Hematopoietic multipotent progenitor cell treated with erythropoietin and hydrocortisone succinate and interleukin-3 and kit ligand, for 4 days (in vitro differentiated cells): ENCODE data around the gene ACSS2.
"Not testable (repeated sequence)": the region's sequence is repeated elsewhere in the genome, so short reads cannot be mapped to it uniquely, and the experiment has no call there.

Experiments used
- DNase-seq: peaks from one replicate; pipeline ENCODE4 v3.0.0-alpha.2; 2015

Gene ACSS2

DNA sequence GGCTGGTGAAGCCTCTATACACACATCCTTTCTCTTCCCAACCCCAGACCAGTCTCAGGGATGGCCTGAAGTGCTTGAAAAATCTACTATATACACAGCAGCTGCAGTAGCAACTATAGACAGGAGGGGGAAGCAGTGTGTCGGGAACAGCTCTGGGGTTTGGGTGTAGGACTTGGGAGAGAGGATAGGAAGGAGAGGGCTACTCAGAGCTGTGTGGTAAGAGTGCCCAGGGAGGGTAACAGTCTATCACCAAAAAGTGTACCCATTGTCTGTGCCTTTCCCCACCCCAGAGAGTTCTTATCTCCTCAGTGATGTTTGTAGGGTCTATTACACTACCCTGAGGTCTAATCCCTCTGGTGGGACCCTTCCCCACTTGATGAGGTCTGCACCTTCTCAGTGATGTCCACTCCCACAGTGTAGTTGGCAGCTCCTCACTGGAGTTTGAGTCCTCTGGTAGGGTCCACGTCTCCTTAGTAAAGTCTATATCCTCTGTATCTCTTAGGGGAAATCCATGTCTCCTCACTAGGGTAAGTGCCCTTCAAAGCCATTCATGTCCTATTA lies 2.2 kb upstream of the ACSS2 start:
- peak; percentile 92 for DNase-seq

DNA sequence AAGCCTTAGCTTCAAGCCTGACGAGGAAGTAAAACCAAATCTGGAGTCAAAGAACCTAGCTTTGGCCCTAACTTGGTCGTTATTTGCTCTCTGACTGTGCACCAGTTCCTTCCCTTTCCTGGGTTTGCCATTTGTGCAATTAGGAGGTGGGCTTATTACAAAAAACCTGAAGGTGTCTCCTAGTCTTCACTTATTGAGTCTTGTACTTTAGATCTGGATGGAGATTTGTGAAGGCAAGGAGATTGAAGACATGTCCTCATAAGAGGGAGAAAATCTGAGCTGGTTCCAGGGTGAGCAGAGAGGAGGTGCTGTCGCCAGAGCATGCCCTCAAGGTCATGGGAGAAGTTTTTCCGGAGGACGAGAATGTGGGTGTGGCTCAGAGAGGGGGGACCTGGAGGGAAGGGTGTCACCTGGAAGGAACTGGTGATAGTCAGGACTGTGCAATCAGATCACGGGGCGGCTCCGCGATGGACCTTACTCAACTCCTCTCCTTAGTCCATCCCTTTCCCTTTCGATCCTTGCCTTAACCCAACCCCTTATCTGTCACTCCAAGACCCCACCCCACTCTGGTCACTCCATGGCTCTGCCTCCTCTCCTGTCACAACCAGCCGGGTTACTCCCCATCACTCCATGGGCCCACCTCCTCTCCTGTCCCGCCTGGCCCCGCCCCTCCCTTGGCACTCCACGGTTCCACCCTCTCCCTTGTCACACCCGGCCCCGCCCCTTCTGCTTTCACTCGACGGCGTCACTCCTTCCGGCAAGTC lies 588 bp upstream of the ACSS2 start:
- DNase-seq = peak; percentile 99

GRCh38 chr20:34880215-34880850 lies 3.9 kb downstream of the ACSS2 start:
- no peak for DNase-seq

GRCh38 chr20:34880971-34881370 lies 4.6 kb downstream of the ACSS2 start:
- DNase-seq = not testable (repeated sequence)

DNA sequence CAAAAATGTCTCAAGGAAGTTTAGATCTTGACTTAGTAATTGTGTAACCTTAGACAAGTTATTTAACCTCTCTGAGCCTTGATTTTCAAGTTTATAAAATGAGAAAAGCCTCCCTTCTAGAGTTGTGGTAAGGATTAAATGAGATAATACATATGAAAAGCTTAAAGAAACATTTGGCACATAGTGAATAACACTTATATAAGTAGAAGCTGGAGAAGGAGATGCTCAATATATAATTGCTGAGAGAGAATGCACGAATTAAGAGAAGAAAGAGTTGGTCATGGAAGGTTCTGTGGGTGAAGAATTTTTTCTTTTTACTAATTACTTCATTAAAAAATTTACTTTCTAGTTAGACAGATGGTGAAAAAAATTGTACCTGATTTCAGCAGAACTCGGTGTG lies 5.3 kb downstream of the ACSS2 start:
- no peak for DNase-seq

DNA sequence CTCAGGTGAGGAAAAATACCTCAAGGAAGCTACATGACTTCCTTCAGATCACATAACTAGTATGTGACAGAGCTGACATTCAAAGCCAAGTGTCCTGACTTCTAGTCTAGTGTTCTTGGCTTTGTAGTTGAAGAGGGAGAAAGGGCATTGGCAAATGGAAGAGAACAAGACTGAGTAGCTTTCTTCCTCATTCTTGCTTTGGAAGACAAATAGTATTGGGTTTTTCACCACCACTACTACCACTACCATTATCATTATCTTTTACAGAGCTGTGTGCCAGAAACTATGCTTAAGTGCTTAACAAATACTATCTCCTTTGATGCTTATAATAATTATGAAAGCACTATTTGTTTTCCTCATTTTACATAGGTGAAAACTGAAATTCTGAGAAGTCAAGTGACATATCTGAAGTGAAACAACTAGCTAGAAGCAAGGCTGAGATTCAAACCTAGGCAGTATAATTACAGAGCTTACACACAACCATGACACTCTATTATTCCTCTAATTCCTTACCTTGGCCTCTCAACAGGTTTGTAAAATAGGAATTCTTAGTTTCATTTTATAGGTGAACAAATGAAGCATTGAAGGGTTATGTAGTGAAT lies 6.8 kb downstream of the ACSS2 start:
- DNase-seq = no peak

- DNase-seq = no peak
These were observed 7.4 kb downstream of the ACSS2 start for GRCh38 chr20:34883809-34884208.

DNA sequence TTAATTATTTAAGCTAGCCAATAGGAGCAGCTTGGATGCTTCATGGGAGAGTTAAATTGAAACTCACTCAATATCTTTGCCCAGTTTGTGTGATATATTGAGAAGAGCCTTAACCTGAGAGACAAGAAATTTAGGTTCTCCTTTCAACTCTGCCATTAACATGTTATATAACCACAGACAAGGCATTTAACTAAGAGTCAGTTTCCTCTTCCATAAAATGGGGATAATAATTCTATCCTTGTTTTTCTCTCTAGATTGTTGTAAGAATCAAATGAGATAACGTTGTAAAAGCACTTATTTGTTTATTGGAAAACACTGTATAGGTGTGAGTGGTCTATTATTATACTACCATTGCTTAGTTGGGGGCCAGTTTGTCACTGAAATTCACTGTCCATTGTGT lies 7.8 kb downstream of the ACSS2 start:
- DNase-seq = no peak

DNA sequence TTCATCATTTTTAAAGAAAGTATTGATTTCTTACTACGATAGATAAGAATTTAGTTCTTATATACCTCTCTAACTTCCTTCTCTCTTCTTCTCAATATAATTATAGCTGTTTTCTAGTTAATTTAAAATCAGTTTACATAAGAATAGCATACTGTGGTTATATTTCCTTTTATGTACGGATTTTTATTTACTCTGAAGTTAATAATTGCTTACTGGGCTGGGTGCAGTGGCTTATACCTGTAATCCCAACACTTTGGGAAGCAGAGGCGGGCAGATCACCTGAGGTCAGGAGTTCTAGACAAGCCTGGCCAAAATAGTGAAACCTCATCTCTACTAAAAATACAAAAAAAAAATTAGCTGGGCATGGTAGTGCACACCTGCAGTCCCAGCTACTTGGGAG lies 9.7 kb downstream of the ACSS2 start:
- DNase-seq = no peak

DNA sequence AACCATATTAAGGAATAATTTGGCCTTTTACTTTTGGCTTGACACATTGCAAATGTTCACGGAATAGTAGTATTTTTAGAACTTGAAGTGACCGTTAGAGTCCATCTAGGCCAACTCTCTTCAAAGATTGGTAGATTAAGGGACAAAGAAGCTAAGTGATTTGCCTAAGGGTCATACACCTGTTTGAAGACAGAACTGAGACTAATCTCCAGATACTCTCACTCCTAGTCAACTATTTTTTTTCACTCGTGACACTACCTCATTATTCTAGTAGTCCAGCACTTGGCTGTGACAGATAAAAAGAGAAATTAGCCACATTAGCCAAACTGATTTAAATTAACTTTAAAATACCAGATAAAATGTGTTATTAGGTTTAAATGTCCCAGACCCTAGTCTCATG lies 10.6 kb downstream of the ACSS2 start:
- no peak for DNase-seq

DNA sequence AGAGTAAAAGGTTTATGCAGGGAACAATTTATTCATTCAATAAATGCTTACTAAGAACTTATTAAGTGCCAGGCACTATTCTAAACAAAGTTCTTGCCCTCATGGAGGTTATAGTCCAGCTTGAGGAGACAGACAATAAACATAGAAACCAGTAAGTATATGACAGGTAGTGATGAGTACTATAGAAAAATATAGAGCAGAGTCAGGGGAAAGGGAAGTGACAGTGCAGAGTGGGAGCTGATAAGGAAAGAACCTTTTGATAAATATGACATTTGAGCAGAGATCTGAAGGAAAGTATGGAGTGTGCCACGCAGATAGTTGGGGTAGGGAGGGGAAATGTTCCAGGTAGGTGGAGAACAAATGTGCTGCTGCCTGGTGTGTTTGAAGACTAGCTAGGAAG lies 12.1 kb downstream of the ACSS2 start:
- peak; percentile 79 for DNase-seq

DNA sequence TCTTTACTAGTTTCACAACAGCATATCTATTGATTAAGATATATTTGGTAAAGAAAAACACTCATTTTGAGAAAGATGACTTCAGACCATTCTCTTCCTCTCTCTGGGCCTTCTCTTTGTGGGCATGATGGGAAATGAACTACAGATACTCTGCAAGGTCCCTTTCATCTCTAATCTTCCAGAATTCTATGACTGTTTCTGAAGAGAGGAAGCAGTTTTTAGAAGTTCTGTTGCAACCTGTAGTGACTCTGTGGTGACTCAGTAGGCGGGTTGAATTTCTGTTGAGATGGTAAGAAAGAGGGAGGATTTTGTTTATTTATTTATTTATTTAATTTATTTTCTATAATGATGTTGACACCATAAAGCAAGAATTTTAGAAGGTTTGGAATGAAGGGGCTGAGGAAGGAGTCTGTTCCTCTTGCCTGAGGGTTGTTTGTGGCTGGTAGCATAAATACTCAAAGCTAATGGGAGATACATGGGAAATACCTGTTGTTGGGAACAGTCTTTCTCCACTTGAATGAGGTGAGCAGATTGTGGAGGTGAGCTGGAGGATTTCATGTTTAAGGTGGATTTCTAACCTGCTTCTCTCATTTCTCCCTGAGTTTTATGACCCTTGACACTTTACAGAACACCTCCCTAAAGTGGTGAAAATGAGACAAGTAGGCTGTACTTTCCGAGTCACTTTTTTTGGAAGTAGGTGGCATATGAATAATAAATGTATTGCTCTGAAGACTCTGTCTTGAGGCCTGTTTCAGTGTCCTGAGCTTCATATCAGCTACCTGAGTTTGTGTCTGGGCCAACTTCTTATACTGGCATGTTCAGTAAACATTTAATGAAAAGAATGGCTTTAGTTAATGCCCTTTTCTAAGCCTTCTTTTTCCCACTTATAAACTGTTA lies 15.0 kb downstream of the ACSS2 start:
- peak; percentile 65 for DNase-seq

GRCh38 chr20:34892671-34893070 lies 16.3 kb downstream of the ACSS2 start:
- DNase-seq = no peak

GRCh38 chr20:34894723-34895122 lies 18.3 kb downstream of the ACSS2 start:
- DNase-seq = no peak

DNA sequence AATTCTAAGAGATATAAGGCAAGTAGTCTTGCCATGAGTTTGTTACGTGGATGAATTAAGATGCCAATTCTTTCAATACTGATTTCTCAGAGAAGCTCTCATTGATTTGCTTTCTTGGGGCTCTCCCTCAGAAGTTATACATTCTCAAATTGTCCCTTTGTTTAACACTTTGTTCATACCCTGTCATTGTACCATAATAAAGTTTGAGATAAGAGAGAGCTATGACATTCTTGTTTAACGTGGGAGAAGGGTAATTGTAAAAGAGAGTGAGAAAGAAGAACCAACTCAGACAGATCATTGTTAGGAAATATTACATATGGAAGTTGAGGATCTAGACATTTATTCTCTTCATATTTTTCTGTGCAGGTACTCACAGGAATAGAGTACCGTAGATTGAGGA lies 19.1 kb downstream of the ACSS2 start:
- no peak for DNase-seq

DNA sequence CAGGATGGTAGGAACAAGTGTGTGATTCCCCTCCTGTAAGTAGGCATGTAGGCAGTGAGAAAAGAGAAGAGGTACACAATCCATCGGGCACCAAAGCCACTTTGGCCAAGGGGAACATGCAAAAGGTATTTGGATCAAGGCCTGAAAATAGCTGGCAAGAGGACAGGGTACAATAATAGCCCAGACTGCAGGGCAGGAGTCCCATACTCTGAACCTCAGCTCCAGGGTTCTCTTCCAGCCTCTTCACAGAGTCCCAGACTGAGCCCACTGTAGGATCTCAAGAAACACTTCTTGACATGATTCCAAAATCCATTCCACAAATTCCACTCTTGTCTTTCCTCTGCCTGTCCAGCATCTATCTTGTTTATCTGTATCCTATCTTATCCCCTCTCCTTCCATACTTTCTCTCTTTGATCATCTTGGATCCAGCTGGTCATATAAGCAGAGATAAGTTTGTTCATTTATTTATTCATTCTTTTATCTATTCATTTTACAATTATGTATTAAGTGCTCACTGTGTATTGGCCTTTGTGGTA lies 19.7 kb downstream of the ACSS2 start:
- no peak for DNase-seq

DNA sequence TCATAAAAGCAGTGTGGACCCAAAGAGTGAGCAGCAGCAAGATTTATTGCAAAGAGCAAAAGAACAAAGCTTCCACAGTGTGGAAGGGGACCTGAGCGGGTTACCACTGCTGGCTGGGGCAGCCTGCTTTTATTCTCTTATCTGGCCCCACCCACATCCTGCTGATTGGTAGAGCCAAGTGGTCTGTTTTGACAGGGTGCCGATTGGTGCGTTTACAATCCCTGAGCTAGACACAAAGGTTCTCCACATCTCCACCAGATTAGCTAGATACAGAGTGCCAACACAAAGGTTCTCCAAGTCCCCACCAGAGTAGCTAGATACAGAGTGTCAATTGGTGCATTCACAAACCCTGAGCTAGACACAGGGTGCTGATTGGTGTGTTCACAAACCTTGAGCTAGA lies 21.7 kb downstream of the ACSS2 start:
- DNase-seq = not testable (repeated sequence)

DNA sequence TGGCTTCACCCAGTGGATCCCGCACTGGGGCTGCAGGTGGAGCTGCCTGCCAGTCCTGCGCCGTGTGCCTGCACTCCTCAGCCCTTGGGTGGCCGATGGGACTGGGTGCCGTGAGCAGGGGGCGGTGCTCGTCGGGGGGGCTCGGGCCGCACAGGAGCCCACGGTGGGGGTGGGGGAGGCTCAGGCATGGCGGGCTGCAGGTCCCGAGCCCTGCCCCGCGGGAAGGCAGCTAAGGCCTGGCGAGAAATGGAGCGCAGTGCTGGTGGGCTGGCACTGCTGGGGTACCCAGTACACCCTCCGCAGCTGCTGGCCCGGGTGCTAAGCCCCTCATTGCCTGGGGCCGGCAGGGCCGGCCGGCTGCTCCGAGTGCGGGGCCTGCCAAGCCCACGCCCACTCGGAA lies 22.3 kb downstream of the ACSS2 start:
- not testable (repeated sequence) for DNase-seq

- peak; percentile 44 for DNase-seq
These were observed 27.8 kb downstream of the ACSS2 start for GRCh38 chr20:34904202-34904621.

- DNase-seq = peak; percentile 70
These were observed 31.4 kb downstream of the ACSS2 start for GRCh38 chr20:34907616-34908469.

DNA sequence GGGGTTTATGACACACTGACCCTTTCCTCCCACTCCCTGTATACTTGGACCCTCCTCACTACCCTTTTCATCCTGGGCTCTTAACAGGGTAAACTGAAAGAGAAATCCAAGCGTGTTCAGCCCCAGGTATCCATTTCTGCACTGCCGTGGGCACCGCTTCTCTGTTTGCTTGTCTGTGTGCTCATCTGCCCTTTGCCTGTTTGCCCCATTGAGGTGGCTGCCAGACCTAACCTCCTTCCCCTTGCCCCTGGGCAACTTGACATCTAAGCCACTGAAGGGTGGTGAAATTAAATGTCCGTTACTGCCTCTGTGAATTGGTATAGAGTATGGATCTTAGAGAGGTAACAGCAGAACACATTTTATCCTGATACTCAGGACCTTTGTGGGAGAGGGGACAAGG lies 38.7 kb downstream of the ACSS2 start:
- DNase-seq = no peak
